NOMO-1 (cell line): Measurements from ENCODE around the gene EFTUD2.
A peak's percentile ranks its signal among the peaks of the same experiment; 100 is the strongest.

Experiments
- DNase-seq, 2 experiments: peaks; one replicate each; lab custom pipeline; 2025; ENCODE audit not compliant: unreplicated experiment in 2 of 2; lab: John Stamatoyannopoulos, UW

EFTUD2 gene

GRCh38 chr17:44911133-44912001, 12.1 kb upstream of the EFTUD2 start:
- DNase-seq: peak; percentile 6 to 35

GRCh38 chr17:44910231-44911106, 11.2 kb upstream of the EFTUD2 start:
- DNase-seq: no peak

GRCh38 chr17:44909681-44910144, 10.5 kb upstream of the EFTUD2 start:
- no peak for DNase-seq

GRCh38 chr17:44908761-44909326, 9.6 kb upstream of the EFTUD2 start:
- no peak for DNase-seq

GRCh38 chr17:44907729-44908470, 8.7 kb upstream of the EFTUD2 start:
- DNase-seq: no peak

GRCh38 chr17:44906763-44907728, 7.8 kb upstream of the EFTUD2 start:
- DNase-seq: no peak

- DNase-seq: no peak
These were observed 6.9 kb upstream of the EFTUD2 start for GRCh38 chr17:44906010-44906646.

- DNase-seq: no peak
These were observed 6.1 kb upstream of the EFTUD2 start for GRCh38 chr17:44905006-44906000.

GRCh38 chr17:44904001-44904984, 5.0 kb upstream of the EFTUD2 start:
- DNase-seq: no peak

- no peak for DNase-seq
These were observed 3.9 kb upstream of the EFTUD2 start for GRCh38 chr17:44903012-44903685.

- no peak for DNase-seq
These were observed 3.0 kb upstream of the EFTUD2 start for GRCh38 chr17:44902135-44902760.

GRCh38 chr17:44901411-44901921, 2.2 kb upstream of the EFTUD2 start:
- peak; percentile 23 to 26 for DNase-seq

- no peak for DNase-seq
These were observed 1.6 kb upstream of the EFTUD2 start for GRCh38 chr17:44900894-44901293.

- DNase-seq: peak; percentile 73 to 88
These were observed 524 bp downstream of the EFTUD2 start for GRCh38 chr17:44898768-44899073.

GRCh38 chr17:44894642-44895041, 4.6 kb downstream of the EFTUD2 start:
- DNase-seq: no peak
